Measurements from ENCODE around the gene TBC1D9B. TPM values are rescaled to one million over a fixed set of nuclear protein-coding genes. Genes with fewer than 3 reads are reported as not detected.

Gene TBC1D9B
- total and polyA plus RNA-seq, 5 donors, result 36.2 to 51.5 (median 43.1) TPM

- Histone ChIP-seq H3K4me1 (ENCODE audit: control insufficient read depth, insufficient read depth, low read length) (peaks cover 10% of the 10 kb centered on the region), H3K4me3 (ENCODE audit: low read length) (peak overlapping the region; percentile 50), H3K9me3 (ENCODE audit: control insufficient read depth, low read length) (no peaks in the 10 kb centered on the region), H3K27me3 (ENCODE audit: control insufficient read depth, insufficient read depth) (no peaks in the 10 kb centered on the region), H3K27ac (ENCODE audit: low read length) (no peak overlapping the region)
- DNase-seq, result peak; percentile 20 to 69 (median 50)
- no peak for ATAC-seq
- 86% methylated on average over 8 of the region's 8 CpGs for WGBS
- intact Hi-C loops (cut with DNase I), result no loop called here
These were observed 90.2 kb downstream of the TBC1D9B start for GRCh38 chr5:179817470-179817840.

GRCh38 chr5:179816796-179817469 is 90.8 kb downstream of the TBC1D9B start:
- intact Hi-C loops (cut with DNase I), result no loop called here
- DNase-seq (peak; percentile 39 to 80 (median 73)), ATAC-seq (no peak)
- Histone ChIP-seq H3K27me3 (ENCODE audit: control insufficient read depth, insufficient read depth) (no peaks in the 10 kb centered on the region), H3K4me1 (ENCODE audit: control insufficient read depth, insufficient read depth, low read length) (peaks cover 9% of the 10 kb centered on the region), H3K27ac (ENCODE audit: low read length) (no peak overlapping the region), H3K9me3 (ENCODE audit: control insufficient read depth, low read length) (no peaks in the 10 kb centered on the region), H3K4me3 (ENCODE audit: low read length) (peak overlapping the region; percentile 50)
- 1% methylated on average over 72 of the region's 72 CpGs for WGBS

- WGBS, result 49% methylated on average over 23 of the region's 23 CpGs
- intact Hi-C loops (cut with DNase I), result no loop called here
- Histone ChIP-seq H3K4me1 (ENCODE audit: control insufficient read depth, insufficient read depth, low read length) (peaks cover 9% of the 10 kb centered on the region), H3K27ac (ENCODE audit: low read length) (no peak overlapping the region), H3K9me3 (ENCODE audit: control insufficient read depth, low read length) (no peaks in the 10 kb centered on the region), H3K4me3 (ENCODE audit: low read length) (peak overlapping the region; percentile 50), H3K27me3 (ENCODE audit: control insufficient read depth, insufficient read depth) (no peaks in the 10 kb centered on the region)
- peak; percentile 44 to 65 (median 53) for DNase-seq
- no peak for ATAC-seq
These were observed 91.3 kb downstream of the TBC1D9B start for GRCh38 chr5:179816401-179816795.

DNA sequence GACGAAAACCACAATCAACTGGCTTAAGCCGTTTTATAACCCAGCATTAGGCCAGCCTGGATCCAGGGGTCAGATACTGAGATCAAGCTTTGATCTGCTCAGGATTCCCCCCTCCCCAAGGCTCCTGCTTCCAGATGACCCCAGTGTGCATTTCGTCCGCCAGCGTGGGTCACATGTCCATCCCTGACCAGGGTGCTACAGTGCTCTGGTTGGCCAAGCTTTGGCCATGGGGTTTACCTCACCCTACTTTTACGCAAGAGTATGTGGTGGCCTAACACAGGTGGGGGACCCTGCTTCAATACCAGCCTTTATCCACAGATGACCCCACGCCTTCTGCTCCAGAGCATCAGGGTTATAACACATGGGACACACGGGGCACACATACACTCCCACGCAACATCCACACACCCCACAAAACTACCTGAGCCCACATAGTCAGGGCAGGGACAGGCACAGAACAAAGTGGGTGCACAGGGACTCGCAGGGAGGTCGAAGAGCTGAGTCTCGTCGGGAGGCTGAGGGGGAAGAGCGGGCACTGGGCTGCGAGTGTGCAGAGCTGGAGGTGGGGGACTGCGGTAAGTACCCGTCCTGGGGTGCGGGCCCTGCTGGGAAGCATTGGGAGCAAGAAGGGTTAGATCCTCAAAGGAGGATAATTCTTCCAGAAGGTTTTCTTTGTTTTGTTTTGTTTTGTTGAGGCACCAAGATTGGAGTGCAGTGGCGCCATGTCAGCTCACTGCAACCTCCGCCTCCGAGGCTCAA is 92.0 kb downstream of the TBC1D9B start:
- Histone ChIP-seq H3K4me1 (ENCODE audit: control insufficient read depth, insufficient read depth, low read length) (peaks cover 9% of the 10 kb centered on the region), H3K27ac (ENCODE audit: low read length) (no peak overlapping the region), H3K4me3 (ENCODE audit: low read length) (no peak overlapping the region), H3K27me3 (ENCODE audit: control insufficient read depth, insufficient read depth) (no peaks in the 10 kb centered on the region), H3K9me3 (ENCODE audit: control insufficient read depth, low read length) (no peaks in the 10 kb centered on the region)
- DNase-seq, result peak; percentile 4 to 53 (median 46)
- intact Hi-C loops (cut with DNase I), result no loop called here
- ATAC-seq, result no peak
- 97% methylated on average over 21 of the region's 21 CpGs for WGBS

DNA sequence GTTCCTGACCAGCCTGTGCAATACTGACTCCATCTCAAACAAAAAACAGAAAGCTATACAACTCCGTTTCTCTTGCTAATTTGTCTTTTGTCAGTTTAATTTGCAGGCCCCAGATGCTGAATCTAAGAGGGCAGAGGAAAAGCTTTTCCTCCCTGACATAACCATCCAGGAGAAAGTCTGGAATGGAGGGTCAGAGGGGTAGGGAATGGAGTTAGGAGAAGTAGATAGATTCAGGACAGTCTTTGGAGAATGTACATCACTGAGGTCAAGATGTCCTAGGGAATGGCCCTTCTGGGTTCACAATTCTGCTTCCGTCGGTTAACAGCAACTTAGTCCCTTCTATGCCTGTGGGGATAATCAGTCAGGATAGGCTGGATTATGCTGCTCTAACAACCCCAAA is 93.6 kb downstream of the TBC1D9B start:
- ATAC-seq, result no peak
- H3K4me3 ChIP-seq (ENCODE audit: low read length), result no peak overlapping the region
- H3K4me1 ChIP-seq (ENCODE audit: control insufficient read depth, insufficient read depth, low read length), result no peaks in the 10 kb centered on the region
- H3K27ac ChIP-seq (ENCODE audit: low read length), result no peak overlapping the region
- no peaks in the 10 kb centered on the region for H3K27me3 ChIP-seq (ENCODE audit: control insufficient read depth, insufficient read depth)
- DNase-seq, result no peak
- WGBS, result 85% methylated on average over 3 of the region's 3 CpGs
- intact Hi-C loops (cut with DNase I), result no loop called here
- H3K9me3 ChIP-seq (ENCODE audit: control insufficient read depth, low read length), result no peaks in the 10 kb centered on the region

- no peak for ATAC-seq
- DNase-seq, result peak in 2 of 3 donors; percentile 11 to 23
- no peaks in the 10 kb centered on the region for H3K9me3 ChIP-seq (ENCODE audit: control insufficient read depth, low read length)
- H3K27ac ChIP-seq (ENCODE audit: low read length), result no peak overlapping the region
- intact Hi-C loops (cut with DNase I), result no loop called here
- no peaks in the 10 kb centered on the region for H3K27me3 ChIP-seq (ENCODE audit: control insufficient read depth, insufficient read depth)
- H3K4me1 ChIP-seq (ENCODE audit: control insufficient read depth, insufficient read depth, low read length), result no peaks in the 10 kb centered on the region
- 91% methylated on average over 5 of the region's 5 CpGs for WGBS
- no peak overlapping the region for H3K4me3 ChIP-seq (ENCODE audit: low read length)
These were observed 94.6 kb downstream of the TBC1D9B start for GRCh38 chr5:179812997-179813607.

DNA sequence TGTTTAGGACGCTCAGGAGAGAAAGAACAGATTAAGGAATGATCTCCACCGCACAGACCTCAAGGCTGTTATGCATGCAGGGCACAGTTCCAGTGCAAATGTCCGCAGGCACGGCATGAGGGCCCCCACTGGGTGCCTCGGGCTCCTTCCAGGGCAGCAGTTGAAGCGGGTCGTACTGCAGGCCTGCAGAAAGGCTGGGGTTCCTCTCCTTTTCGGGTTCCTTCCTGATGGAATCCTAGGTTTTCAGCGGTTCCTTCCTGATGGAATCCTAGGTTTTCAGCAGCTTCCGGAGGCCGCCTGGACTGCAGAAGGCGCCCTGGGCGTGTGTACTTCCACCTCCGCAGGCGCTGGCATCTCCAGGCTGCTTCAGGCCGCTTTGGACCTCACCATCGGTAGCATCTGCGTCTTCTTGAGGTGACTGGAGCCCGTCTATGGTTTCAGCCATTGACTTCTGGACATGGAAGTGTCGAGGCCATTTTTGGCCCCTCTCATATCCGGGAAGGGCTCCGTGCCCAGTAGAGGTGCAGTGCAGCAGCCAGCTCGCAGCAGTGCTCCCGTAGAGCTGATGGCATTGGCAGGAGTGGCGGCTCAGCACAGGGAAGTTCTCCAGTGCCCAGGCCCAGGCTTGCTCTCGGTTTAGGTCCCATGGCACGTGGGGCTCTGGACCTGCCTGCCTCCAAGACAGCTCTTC is 95.4 kb downstream of the TBC1D9B start:
- H3K4me1 ChIP-seq (ENCODE audit: control insufficient read depth, insufficient read depth, low read length), result no peaks in the 10 kb centered on the region
- intact Hi-C loops (cut with DNase I), result no loop called here
- H3K27me3 ChIP-seq (ENCODE audit: control insufficient read depth, insufficient read depth), result no peaks in the 10 kb centered on the region
- no peak overlapping the region for H3K27ac ChIP-seq (ENCODE audit: low read length)
- ATAC-seq, result no peak
- WGBS, result 91% methylated on average over 27 of the region's 27 CpGs
- peak in 2 of 3 donors; percentile 51 to 54 for DNase-seq
- H3K4me3 ChIP-seq (ENCODE audit: low read length), result no peak overlapping the region
- no peaks in the 10 kb centered on the region for H3K9me3 ChIP-seq (ENCODE audit: control insufficient read depth, low read length)

Other genes starting within 250 kb of the TBC1D9B start
- gene CBY3, start 226.9 kb downstream of the TBC1D9B start, total RNA-seq, result not detected
- not detected for gene CBY3, start 226.9 kb downstream of the TBC1D9B start, polyA plus RNA-seq
- 100 to 1,000 TPM; 413 to 694 (median 527) TPM for gene CANX, start 208.9 kb downstream of the TBC1D9B start, total RNA-seq
- 119 TPM for gene CANX, start 208.9 kb downstream of the TBC1D9B start, polyA plus RNA-seq
- gene MAML1, start 175.1 kb downstream of the TBC1D9B start, total RNA-seq, result 10 to 100 TPM; 13.4 to 15.6 (median 14.6) TPM
- gene MAML1, start 175.1 kb downstream of the TBC1D9B start, polyA plus RNA-seq, result 9.1 TPM
- gene LTC4S, start 113.9 kb downstream of the TBC1D9B start, total RNA-seq, result 10 to 100 TPM; 17.3 to 24.3 (median 22.6) TPM
- 18.6 TPM for gene LTC4S, start 113.9 kb downstream of the TBC1D9B start, polyA plus RNA-seq
- gene MGAT4B, start 101.0 kb downstream of the TBC1D9B start, total RNA-seq, result 10 to 100 TPM; 71.8 to 82.2 (median 80.9) TPM
- gene MGAT4B, start 101.0 kb downstream of the TBC1D9B start, polyA plus RNA-seq, result 56.7 TPM
- 100 to 1,000 TPM; 307 to 406 (median 370) TPM for gene SQSTM1, start 87.0 kb downstream of the TBC1D9B start, total RNA-seq
- gene SQSTM1, start 87.0 kb downstream of the TBC1D9B start, polyA plus RNA-seq, result 257 TPM
- gene MRNIP, start 49.1 kb downstream of the TBC1D9B start, total RNA-seq, result 10 to 100 TPM; 12.3 to 20.1 (median 16.4) TPM
- 20.5 TPM for gene MRNIP, start 49.1 kb downstream of the TBC1D9B start, polyA plus RNA-seq
- 10 to 100 TPM; 42.7 to 51.6 (median 48.4) TPM for gene RNF130, start 163.9 kb upstream of the TBC1D9B start, total RNA-seq
- 40.8 TPM for gene RNF130, start 163.9 kb upstream of the TBC1D9B start, polyA plus RNA-seq